Measurements from ENCODE around the gene AIFM2.

DNA sequence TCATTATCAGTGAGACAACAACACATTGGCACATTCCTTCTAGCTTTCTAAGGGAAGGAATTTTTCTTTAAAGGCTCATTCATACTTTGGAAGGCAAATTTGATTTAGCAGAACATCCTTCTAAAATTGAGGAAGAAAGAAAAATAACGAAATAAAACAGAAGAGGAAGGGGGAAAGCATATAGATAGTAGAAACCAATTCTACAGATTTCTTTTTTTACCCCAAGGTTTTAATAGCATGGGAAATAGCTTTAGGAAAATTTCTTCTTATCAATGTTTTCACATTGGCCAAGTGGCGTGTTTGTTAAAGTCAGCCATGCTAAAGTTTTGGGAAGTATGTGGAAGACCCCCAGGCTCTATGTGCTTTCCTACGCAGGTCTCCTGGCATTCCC is 44.3 kb downstream of the AIFM2 start:
- TF ChIP-seq, protein P1, sequence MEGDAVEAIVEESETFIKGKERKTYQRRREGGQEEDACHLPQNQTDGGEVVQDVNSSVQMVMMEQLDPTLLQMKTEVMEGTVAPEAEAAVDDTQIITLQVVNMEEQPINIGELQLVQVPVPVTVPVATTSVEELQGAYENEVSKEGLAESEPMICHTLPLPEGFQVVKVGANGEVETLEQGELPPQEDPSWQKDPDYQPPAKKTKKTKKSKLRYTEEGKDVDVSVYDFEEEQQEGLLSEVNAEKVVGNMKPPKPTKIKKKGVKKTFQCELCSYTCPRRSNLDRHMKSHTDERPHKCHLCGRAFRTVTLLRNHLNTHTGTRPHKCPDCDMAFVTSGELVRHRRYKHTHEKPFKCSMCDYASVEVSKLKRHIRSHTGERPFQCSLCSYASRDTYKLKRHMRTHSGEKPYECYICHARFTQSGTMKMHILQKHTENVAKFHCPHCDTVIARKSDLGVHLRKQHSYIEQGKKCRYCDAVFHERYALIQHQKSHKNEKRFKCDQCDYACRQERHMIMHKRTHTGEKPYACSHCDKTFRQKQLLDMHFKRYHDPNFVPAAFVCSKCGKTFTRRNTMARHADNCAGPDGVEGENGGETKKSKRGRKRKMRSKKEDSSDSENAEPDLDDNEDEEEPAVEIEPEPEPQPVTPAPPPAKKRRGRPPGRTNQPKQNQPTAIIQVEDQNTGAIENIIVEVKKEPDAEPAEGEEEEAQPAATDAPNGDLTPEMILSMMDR (IDR thresholded peaks at IDR 0.05), result no peak
- no peak for TF ChIP-seq EP300 (IDR thresholded peaks at IDR 0.05)
- no peak for TF ChIP-seq POLR2A (IDR thresholded peaks at IDR 0.05)
